ENCODE measurements around the gene SMIM21. TPM values are rescaled to one million over a fixed set of nuclear protein-coding genes. Genes with fewer than 3 reads are reported as not detected.

Gene SMIM21
- total RNA-seq, 1 donor from 2014 or later, result not detected

GRCh38 chr18:75408554-75409506 is 18.7 kb downstream of the SMIM21 start:
- Mint-ChIP-seq H3K4me1 (peaks cover 8% of the 10 kb centered on the region), H3K36me3 (ENCODE audit: low read depth) (no peaks in the 10 kb centered on the region), H3K4me3 (no peak overlapping the region), H3K27me3 (ENCODE audit: low read depth) (peaks cover 4% of the 10 kb centered on the region), H3K9me3 (no peaks in the 10 kb centered on the region), H3K27ac (ENCODE audit: unreplicated experiment) (no peak overlapping the region)
- DNase-seq (ENCODE audit: low read depth, low spot score), result no peak
- no peak for TF ChIP-seq CTCF (conservative IDR thresholded peaks at IDR 0.05)

DNA sequence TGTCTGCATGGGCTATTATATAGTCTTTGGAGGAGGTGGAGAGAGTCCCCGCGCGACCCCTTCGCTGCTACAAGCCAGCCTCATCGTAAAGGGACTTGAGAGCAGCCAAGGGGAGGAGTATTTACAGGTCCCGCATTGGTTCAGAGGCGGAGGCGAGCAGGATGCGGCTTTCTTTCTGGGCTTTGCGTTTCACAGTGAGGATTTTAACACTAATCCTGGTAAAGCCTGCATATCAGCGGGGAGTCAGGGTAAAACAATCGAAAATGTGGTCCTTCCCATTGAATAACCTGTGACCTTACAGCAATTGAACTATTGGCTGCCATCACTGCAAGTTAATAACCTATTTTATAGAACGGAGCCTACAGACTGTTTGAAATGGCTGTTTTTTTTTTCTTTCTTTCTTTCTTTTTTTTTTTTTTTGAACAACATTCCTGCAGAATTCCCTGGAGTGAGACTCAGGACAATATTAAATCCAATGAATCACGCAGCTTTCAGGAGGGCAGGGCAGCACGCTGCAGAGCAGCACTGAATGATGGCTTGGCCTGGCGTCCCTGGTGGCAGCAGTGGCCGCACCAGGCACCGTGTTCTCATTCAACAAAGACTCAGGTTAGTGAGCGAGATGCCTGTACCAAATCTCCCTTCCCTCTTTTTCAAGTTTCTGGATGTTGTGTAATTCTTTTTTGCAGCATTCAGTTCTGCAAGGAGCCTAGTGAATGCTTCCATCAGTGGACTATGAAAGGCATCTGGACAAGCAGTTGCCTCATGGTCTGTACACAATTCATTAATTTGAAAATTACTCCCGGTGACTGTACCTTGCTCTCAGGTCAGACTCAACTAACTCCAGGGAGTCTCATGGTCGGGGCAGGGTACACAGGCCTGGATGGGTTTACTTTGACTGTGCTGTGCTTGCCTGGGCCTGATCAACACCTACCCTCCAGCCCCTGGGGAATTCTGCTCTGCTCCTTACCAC is 19.8 kb downstream of the SMIM21 start:
- Mint-ChIP-seq H3K36me3 (ENCODE audit: low read depth) (no peaks in the 10 kb centered on the region), H3K27ac (ENCODE audit: unreplicated experiment) (no peak overlapping the region), H3K4me1 (peaks cover 8% of the 10 kb centered on the region), H3K4me3 (no peak overlapping the region), H3K9me3 (no peaks in the 10 kb centered on the region), H3K27me3 (ENCODE audit: low read depth) (peaks cover 4% of the 10 kb centered on the region)
- DNase-seq (ENCODE audit: low read depth, low spot score), result no peak
- no peak for TF ChIP-seq CTCF (conservative IDR thresholded peaks at IDR 0.05)

DNA sequence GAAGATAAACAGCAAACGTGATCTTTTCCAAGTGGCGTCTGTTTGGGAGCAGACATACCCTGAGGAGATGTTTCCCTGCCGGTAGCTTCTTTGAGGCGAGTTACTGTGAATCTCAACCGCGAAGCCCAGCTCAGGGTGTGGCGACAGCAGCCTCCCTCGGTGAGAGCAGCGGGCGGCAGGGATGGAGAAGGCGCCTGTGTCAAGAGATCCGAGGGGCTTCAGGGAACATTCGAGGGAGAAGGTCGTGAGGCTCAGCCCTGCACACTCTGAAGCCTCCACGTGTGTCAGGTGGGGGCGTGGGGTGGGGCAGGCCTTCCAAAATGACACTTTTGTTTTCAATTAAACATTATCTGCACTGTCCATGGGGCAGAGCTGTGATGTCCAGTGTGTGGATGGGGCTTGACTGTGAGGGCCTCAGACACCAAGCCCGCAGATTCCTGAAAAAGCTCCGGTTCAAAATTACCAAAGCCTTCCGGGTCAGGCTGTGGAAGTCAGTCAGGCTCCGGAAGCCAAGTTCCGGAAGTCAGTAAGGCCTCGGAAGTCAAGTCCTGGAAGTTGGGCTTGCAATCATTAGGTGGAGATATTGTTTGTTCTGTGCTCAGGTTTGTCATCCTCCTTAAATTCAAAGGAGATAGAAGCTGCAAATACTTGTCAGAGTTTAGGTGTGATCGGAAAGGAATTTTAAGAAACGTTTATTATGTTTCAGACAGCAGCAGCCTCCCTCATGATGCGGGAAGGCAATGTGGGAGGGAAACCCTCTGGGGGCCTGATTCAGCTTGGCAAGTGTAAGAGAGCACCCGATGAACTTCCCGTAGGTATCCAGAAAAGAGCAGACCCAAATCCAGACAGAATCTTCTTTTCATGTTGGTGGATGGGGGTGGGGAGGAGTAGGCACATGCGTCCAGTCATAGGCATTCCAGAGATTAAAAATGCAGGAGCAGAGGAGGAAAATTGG is 20.7 kb downstream of the SMIM21 start:
- Mint-ChIP-seq H3K27me3 (ENCODE audit: low read depth) (peaks cover 9% of the 10 kb centered on the region), H3K27ac (ENCODE audit: unreplicated experiment) (no peak overlapping the region), H3K36me3 (ENCODE audit: low read depth) (no peaks in the 10 kb centered on the region), H3K4me3 (no peak overlapping the region), H3K9me3 (no peaks in the 10 kb centered on the region), H3K4me1 (peaks cover 8% of the 10 kb centered on the region)
- no peak for DNase-seq (ENCODE audit: low read depth, low spot score)
- no peak for TF ChIP-seq CTCF (conservative IDR thresholded peaks at IDR 0.05)

DNA sequence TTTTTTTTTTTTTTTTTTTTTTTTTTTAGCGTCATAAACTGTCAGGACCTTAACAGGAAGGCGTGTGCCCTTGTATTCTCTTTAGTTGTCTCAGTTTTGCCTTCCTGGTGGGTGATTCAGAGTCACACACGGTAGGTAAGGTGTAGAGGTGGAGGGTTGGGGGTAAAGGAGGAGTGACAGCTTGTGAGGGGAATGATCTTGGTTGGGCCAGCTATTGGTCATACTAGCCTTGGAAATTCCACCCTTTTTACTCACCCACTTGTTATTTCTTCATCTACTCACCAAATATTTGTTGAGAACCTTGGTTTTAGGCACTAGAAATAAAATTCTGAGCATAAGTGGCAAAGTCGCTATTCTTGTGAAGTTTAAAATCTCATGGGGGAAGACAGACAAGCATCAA is 22.2 kb downstream of the SMIM21 start:
- peaks cover 8% of the 10 kb centered on the region for H3K4me1 Mint-ChIP-seq
- no peak overlapping the region for H3K27ac Mint-ChIP-seq (ENCODE audit: unreplicated experiment)
- H3K9me3 Mint-ChIP-seq, result no peaks in the 10 kb centered on the region
- TF ChIP-seq CTCF (conservative IDR thresholded peaks at IDR 0.05), result no peak
- no peaks in the 10 kb centered on the region for H3K36me3 Mint-ChIP-seq (ENCODE audit: low read depth)
- DNase-seq (ENCODE audit: low read depth, low spot score), result no peak
- H3K27me3 Mint-ChIP-seq (ENCODE audit: low read depth), result peaks cover 9% of the 10 kb centered on the region
- H3K4me3 Mint-ChIP-seq, result no peak overlapping the region

Measured in neural crest cell (in vitro differentiated cells).